Measurements from ENCODE around the gene CRIP3.

DNA sequence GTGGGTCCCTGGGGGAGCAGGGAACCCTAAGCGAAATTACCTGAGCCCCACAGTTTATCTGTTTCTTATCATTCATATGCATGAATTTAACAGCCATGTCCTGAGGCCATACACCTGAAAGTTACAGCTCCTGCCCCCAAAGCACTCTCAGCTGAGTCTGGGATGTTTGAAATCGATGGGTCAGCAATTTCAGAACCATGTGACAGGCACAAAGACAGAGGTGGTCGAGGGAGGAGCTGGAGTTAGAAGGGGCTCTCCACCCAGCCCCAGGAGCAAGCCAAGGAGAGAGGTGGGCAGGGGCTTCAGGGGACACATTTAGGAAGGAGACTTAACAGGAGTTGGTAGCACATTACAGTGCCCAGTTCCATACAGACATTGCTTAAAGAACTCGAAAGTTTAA is 50.4 kb downstream of the CRIP3 start:
- TF ChIP-seq, protein P1, sequence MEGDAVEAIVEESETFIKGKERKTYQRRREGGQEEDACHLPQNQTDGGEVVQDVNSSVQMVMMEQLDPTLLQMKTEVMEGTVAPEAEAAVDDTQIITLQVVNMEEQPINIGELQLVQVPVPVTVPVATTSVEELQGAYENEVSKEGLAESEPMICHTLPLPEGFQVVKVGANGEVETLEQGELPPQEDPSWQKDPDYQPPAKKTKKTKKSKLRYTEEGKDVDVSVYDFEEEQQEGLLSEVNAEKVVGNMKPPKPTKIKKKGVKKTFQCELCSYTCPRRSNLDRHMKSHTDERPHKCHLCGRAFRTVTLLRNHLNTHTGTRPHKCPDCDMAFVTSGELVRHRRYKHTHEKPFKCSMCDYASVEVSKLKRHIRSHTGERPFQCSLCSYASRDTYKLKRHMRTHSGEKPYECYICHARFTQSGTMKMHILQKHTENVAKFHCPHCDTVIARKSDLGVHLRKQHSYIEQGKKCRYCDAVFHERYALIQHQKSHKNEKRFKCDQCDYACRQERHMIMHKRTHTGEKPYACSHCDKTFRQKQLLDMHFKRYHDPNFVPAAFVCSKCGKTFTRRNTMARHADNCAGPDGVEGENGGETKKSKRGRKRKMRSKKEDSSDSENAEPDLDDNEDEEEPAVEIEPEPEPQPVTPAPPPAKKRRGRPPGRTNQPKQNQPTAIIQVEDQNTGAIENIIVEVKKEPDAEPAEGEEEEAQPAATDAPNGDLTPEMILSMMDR (IDR thresholded peaks at IDR 0.05) = no peak
- TF ChIP-seq POLR2A (IDR thresholded peaks at IDR 0.05) (no peak), EP300 (IDR thresholded peaks at IDR 0.05) (no peak)
